HepG2 (cell line): ENCODE results near the gene ZNF331. TPM values are rescaled to one million over a fixed set of nuclear protein-coding genes. Genes with fewer than 3 reads are reported as not detected.

Experiments used
- CSRNP1 ChIP-seq: sonication (generic); formaldehyde crosslinking; IDR thresholded peaks from 2 replicates; pipeline ENCODE4 v1.8.1; 2023; ENCODE audit warnings: mild to moderate bottlenecking, missing genetic modification reagents
- ELF1 ChIP-seq: sonication (generic); formaldehyde crosslinking; IDR thresholded peaks from 2 replicates; pipeline ENCODE4 v1.4.0; 2020; ENCODE audit warnings: missing genetic modification reagents
- HBP1 ChIP-seq: IDR thresholded peaks from 2 replicates; pipeline ENCODE4 v1.6.1; 2016; ENCODE audit warnings: low read depth, control low read depth
- MTF2 ChIP-seq: sonication (generic); formaldehyde crosslinking; IDR thresholded peaks from 2 replicates; pipeline ENCODE4 v1.5.0; 2020; ENCODE audit warnings: missing genetic modification reagents, borderline replicate concordance
- MYPOP ChIP-seq: sonication (generic); formaldehyde crosslinking; IDR thresholded peaks from 2 replicates; pipeline ENCODE4 v1.8.1; 2023; ENCODE audit warnings: mild to moderate bottlenecking, moderate library complexity, missing genetic modification reagents
- NFE2L1 ChIP-seq: sonication (generic); formaldehyde crosslinking; IDR thresholded peaks from 2 replicates; pipeline ENCODE4 v1.4.0; 2020; ENCODE audit warnings: missing genetic modification reagents, mild to moderate bottlenecking, borderline replicate concordance
- PITX1 ChIP-seq: sonication (generic); formaldehyde crosslinking; IDR thresholded peaks from 2 replicates; pipeline ENCODE4 v1.5.1; 2020; ENCODE audit warnings: mild to moderate bottlenecking, missing genetic modification reagents
- SRSF1 ChIP-seq: fragments of 200-400 bp; formaldehyde crosslinking; optimal IDR thresholded peaks from 2 replicates; pipeline ENCODE3; 2017; ENCODE audit warnings: mild to moderate bottlenecking, low read depth, low read length, moderate library complexity
- TFDP2 ChIP-seq: sonication (generic); formaldehyde crosslinking; IDR thresholded peaks from 2 replicates; pipeline ENCODE4 v1.4.0; 2020; ENCODE audit warnings: missing genetic modification reagents
- ZBTB40 ChIP-seq, 2 experiments: fragments of 450-650 bp in 1 of 2; sonication (generic) in 1 of 2; formaldehyde crosslinking in 1 of 2; IDR thresholded peaks; 2 replicates each; pipeline versions ENCODE4 v1.6.1 to v1.8.0; 2016 to 2022; ENCODE audit warnings: antibody characterized with exemption in 1 of 2, mild to moderate bottlenecking in 1 of 2, missing genetic modification reagents in 1 of 2
- ZNF329 ChIP-seq: sonication (generic); formaldehyde crosslinking; IDR thresholded peaks from 2 replicates; pipeline ENCODE4 v1.9.0; 2021; ENCODE audit warnings: low read depth, mild to moderate bottlenecking, missing genetic modification reagents
- ZNF335 ChIP-seq: sonication (generic); formaldehyde crosslinking; IDR thresholded peaks from 2 replicates; pipeline ENCODE4 v1.4.0; 2020; ENCODE audit warnings: missing genetic modification reagents
- polyA plus RNA-seq, 8 experiments: library from polyadenylated mRNA; depleted of rRNA in 3 of 8; stranded (reverse) in 7 of 8; unstranded in 1 of 8; fragments of >200 nt; fragmentation: Illumina TruSeq in 4 of 8; extraction: Trizol in 4 of 8; gene quantifications; 2 replicates each; pipeline versions ENCODE4 v1.2.1 to v1.2.3, GENCODE V29; 2011 to 2016; ENCODE audit warnings: low read depth in 4 of 8, missing spikeins in 1 of 8, mixed read lengths in 1 of 8; ENCODE audit not compliant: insufficient read depth in 1 of 8
- total RNA-seq, 5 experiments: library from RNA; depleted of rRNA; stranded (reverse); fragments of >200 nt; fragmentation: Illumina TruSeq; extraction: Trizol; gene quantifications; 2 replicates each; pipeline ENCODE4 v1.2.3, GENCODE V29; 2016; ENCODE audit warnings: low read depth in 1 of 5

Gene ZNF331
- total and polyA plus RNA-seq, 2 of the 13 experiments (the other 11 are each of a cell fraction or from before 2014, with no cell fraction given) = 8.2 to 13.3 TPM

- TF ChIP-seq TFDP2 = peak; percentile 96
- 0 out of 2 replicates have a peak, but pooled peaks have one; percentile 21 for TF ChIP-seq ZNF335 (CRISPR knock-in tag)
- TF ChIP-seq HBP1 = 0 out of 2 replicates have a peak, but pooled peaks have one; percentile 34
- no peak for TF ChIP-seq NFE2L1 (CRISPR knock-in tag)
- TF ChIP-seq SRSF1 = peak; percentile 13
- TF ChIP-seq MYPOP = peak; percentile 19; the same call in 1 of the 2 replicates
- TF ChIP-seq ELF1 (CRISPR knock-in tag) = peak; percentile 97
- TF ChIP-seq ZNF329 = no peak
- no peak for TF ChIP-seq MTF2 (CRISPR knock-in tag)
- TF ChIP-seq PITX1 (CRISPR knock-in tag) = no peak
- peak; percentile 62; the same call in 1 of the 2 replicates for TF ChIP-seq CSRNP1 (CRISPR knock-in tag)
- TF ChIP-seq ZBTB40 (IDR thresholded peaks at IDR 0.05) = no peak
- TF ChIP-seq ZBTB40 (CRISPR knock-in tag; IDR thresholded peaks at IDR 0.05) = no peak; the same call in 1 of the 2 replicates
Measured at GRCh38 chr19:53520547-53521372, 17.2 kb upstream of the ZNF331 start (continued).
